Thoracic aorta (tissue), 2 donors: ENCODE results near the gene HDHD2. TPM values are rescaled to one million over a fixed set of nuclear protein-coding genes. Genes with fewer than 3 reads are reported as not detected.

Source experiments
- ATAC-seq: fragments of 150-250 bp; one replicate; pipeline ENCODE4 v1.8.0; 2017; ENCODE audit warnings: low read depth; ENCODE audit not compliant: insufficient number of reproducible peaks, low FRiP score
- DNase-seq: peaks from one replicate; pipeline ENCODE4 v3.0.0-alpha.2; 2020; ENCODE audit warnings: low spot score
- H3K27ac ChIP-seq, 2 donors: fragments of 200-600 bp; sonication (generic); 1 replicate in 1 of 2; 2 replicates in 1 of 2; pipeline ENCODE4 v1.5.1; 2016; ENCODE audit warnings: mild to moderate bottlenecking in 2 of 2, moderate library complexity in 2 of 2
- H3K27me3 ChIP-seq: fragments of 200-600 bp; sonication (generic); replicated peaks from 2 replicates; pipeline ENCODE4 v1.6.0; 2016; ENCODE audit warnings: mild to moderate bottlenecking; ENCODE audit not compliant: insufficient read depth
- H3K36me3 ChIP-seq: fragments of 200-600 bp; sonication (generic); one replicate; pipeline ENCODE4 v1.5.1; 2016
- H3K4me1 ChIP-seq, 2 donors: fragments of 200-600 bp; sonication (generic); 1 replicate in 1 of 2; 2 replicates in 1 of 2; pipeline versions ENCODE4 v1.5.1 to v1.6.0; 2016; ENCODE audit warnings: low read depth in 2 of 2, mild to moderate bottlenecking in 1 of 2; ENCODE audit not compliant: control insufficient read depth in 1 of 2
- H3K4me3 ChIP-seq: fragments of 200-600 bp; sonication (generic); 2 replicates; pipeline ENCODE4 v1.5.1; 2016; ENCODE audit warnings: mild to moderate bottlenecking
- H3K9me3 ChIP-seq: fragments of 200-600 bp; sonication (generic); 2 replicates; pipeline ENCODE4 v1.5.1; 2016
- total RNA-seq, 2 donors: library from RNA; depleted of rRNA; stranded (reverse); fragments of >200 nt; gene quantifications; one replicate each; pipeline versions ENCODE4 v1.1.0 to v1.2.3, GENCODE V29; 2016
- TF ChIP-seq, protein P1 (sequence below): fragments of 200-600 bp; sonication (generic); IDR thresholded peaks from one replicate; pipeline ENCODE4 v1.5.1; 2019; ENCODE audit warnings: antibody characterized with exemption

HDHD2 gene
- total RNA-seq, 2 donors from 2014 or later: 19.0 to 31.9 TPM

DNA sequence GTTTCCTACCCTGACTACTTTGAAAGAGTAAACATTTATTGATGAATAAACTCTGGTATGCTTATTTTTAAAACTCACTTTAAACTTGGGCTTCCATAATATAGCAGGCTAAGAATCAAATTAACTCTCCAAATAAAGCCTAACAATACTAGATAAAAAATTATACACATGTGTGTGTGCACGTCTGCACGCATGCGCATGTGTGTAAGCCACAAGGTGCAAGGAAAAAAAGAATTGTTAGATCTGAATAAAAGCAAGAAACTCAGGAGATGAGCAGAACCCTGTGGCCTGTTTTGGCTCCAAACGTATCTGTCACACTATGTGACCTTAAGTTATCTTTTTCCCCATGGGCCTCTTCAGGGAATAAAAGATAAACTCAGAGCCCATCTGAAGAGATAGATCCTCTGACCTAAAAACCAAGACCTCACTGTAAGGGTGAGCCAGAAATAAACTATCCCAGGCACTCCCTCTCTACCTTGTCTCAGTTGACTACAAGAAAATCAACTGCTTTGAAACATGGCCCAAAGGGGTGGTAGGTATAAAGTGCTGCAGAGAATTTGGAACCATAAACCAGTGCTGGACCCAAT is 6.3 kb downstream of the HDHD2 start:
- ATAC-seq: no peak
- H3K9me3 ChIP-seq: no peaks in the 10 kb centered on the region
- H3K27ac ChIP-seq: no peak overlapping the region
- no peaks in the 10 kb centered on the region for H3K27me3 ChIP-seq
- TF ChIP-seq, protein P1, sequence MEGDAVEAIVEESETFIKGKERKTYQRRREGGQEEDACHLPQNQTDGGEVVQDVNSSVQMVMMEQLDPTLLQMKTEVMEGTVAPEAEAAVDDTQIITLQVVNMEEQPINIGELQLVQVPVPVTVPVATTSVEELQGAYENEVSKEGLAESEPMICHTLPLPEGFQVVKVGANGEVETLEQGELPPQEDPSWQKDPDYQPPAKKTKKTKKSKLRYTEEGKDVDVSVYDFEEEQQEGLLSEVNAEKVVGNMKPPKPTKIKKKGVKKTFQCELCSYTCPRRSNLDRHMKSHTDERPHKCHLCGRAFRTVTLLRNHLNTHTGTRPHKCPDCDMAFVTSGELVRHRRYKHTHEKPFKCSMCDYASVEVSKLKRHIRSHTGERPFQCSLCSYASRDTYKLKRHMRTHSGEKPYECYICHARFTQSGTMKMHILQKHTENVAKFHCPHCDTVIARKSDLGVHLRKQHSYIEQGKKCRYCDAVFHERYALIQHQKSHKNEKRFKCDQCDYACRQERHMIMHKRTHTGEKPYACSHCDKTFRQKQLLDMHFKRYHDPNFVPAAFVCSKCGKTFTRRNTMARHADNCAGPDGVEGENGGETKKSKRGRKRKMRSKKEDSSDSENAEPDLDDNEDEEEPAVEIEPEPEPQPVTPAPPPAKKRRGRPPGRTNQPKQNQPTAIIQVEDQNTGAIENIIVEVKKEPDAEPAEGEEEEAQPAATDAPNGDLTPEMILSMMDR: no peak
- DNase-seq: no peak
- no peak overlapping the region for H3K4me3 ChIP-seq
- H3K4me1 ChIP-seq: peaks cover 3 to 11% of the 10 kb centered on the region in 2 donors
- H3K36me3 ChIP-seq: no peaks in the 10 kb centered on the region

DNA sequence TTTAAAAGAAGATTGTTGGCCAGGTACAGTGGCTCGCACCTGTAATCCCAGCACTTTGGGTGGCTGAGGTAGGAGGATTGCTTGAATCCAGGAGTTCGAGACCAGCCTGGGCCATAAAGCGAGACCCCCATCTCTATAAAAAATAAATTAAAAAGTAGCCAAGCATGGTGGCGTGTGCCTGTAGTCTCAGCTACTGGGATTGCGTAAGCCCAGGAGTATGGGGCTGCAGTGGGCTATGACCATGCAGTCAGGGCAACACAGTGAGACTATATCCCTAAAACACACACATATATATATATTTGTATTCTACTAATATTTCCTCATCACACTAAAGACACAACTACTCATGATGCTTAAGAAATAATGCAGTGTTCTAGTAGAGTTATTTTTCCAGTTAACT is 7.1 kb downstream of the HDHD2 start:
- no peak overlapping the region for H3K27ac ChIP-seq
- no peak for DNase-seq
- peaks cover 0 to 7% of the 10 kb centered on the region in 2 donors for H3K4me1 ChIP-seq
- H3K27me3 ChIP-seq: no peaks in the 10 kb centered on the region
- no peak for ATAC-seq
- no peak overlapping the region for H3K4me3 ChIP-seq
- no peaks in the 10 kb centered on the region for H3K36me3 ChIP-seq
- TF ChIP-seq, protein P1: no peak
- H3K9me3 ChIP-seq: no peaks in the 10 kb centered on the region

DNA sequence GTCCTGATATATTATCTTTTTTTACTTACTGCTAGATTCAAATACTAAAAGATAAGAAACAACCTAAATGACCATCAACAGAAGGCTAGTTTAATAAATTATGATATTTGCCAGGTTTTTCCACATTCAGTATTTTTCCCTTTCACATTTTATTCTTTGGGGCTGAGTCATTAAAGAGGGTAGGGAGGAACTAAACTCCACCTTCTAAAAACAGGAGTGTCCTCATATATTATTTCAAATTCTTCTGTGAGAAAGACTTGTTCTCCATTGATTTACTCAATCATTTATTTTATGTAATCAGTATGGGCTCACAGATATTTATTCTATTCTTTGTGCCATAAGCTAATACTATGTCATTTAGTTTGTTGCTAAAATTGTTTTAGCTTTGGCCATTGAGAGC is 9.0 kb downstream of the HDHD2 start:
- ATAC-seq: no peak
- no peak overlapping the region for H3K4me3 ChIP-seq
- TF ChIP-seq, protein P1: no peak
- no peaks in the 10 kb centered on the region for H3K27me3 ChIP-seq
- no peak overlapping the region for H3K27ac ChIP-seq
- DNase-seq: no peak
- no peaks in the 10 kb centered on the region for H3K9me3 ChIP-seq
- no peaks in the 10 kb centered on the region for H3K36me3 ChIP-seq
- peaks cover 0 to 7% of the 10 kb centered on the region in 2 donors for H3K4me1 ChIP-seq

DNA sequence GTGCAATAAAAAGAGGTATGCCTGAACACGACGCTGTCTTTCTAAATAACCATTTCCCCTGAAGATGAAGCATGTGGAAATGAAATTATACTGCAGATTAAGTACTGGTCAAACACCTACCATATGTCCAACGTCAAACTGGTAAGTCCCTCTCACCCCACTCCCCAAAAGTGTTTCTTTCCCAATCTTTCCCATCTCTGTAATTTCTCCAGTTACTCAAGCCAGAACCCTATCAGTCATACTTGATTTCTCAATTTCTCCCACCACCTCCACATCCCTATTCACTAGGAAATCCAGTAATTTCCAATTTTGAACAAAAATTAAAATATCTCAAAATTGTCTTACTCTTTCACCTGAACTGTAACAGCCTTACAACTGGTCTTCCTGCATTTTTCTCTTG is 29.2 kb downstream of the HDHD2 start:
- Histone ChIP-seq H3K4me1 (no peaks in the 10 kb centered on the region), H3K9me3 (no peaks in the 10 kb centered on the region), H3K27ac (no peak overlapping the region), H3K36me3 (peaks cover 4% of the 10 kb centered on the region), H3K27me3 (no peaks in the 10 kb centered on the region), H3K4me3 (no peak overlapping the region)
- ATAC-seq (no peak), DNase-seq (no peak)
- TF ChIP-seq, protein P1: no peak

GRCh38 chr18:47120428-47120827 is 29.9 kb downstream of the HDHD2 start:
- no peaks in the 10 kb centered on the region for H3K4me1 ChIP-seq
- TF ChIP-seq, protein P1: no peak
- H3K27me3 ChIP-seq: no peaks in the 10 kb centered on the region
- DNase-seq (no peak), ATAC-seq (no peak)
- no peak overlapping the region for H3K27ac ChIP-seq
- peaks cover 4% of the 10 kb centered on the region for H3K36me3 ChIP-seq
- no peaks in the 10 kb centered on the region for H3K9me3 ChIP-seq
- no peak overlapping the region for H3K4me3 ChIP-seq
